NCI-H510A treated with DMSO at 0.1 percent for 48 hours (cell line): Measurements from ENCODE around the gene AP1S3.
"Not testable (repeated sequence)": the region's sequence is repeated elsewhere in the genome, so short reads cannot be mapped to it uniquely, and the experiment has no call there.

Experiments
- DNase-seq: peaks from one replicate; lab custom pipeline; 2025; lab: John Stamatoyannopoulos, UW

The AP1S3 gene

DNA sequence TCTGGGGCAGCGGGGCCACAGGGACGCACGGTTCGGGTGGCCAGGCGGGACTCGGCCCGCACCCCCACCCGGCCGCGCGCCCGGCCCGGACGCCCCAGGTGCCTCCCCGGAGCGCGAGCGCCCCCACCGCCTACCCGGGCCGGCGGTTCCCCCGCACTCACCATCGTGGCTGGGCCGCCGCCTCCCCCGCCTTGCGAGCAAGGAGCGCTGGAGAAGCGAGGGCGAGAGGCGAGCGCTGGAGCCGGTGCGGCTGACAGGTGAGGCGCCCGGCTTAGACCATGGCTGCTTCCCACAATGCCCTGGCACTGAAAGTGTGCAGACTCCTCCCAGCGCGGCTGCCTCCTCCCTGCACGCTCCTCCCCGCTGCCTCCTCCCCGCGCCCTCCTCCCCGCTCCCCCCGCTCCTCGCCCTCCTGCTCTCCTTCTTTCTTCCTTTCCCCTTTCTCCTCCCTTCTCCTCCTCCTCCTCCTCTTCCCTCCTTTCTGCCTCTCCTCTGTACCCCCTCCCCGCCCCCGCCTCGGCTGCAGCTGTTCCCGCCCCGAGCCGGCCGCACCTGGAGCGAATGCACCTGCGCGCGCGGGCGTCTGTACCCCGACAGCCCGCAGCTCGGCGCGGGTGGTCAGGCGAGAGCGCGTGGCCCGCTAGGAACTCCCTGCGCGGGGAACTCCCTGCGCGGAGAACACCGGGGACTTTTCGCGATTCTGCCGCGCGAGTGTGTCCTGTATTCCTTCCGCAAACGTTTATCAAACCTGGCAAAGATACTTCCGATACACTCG, at the start of gene AP1S3:
TSS of gene AP1S3 (minus strand) at position 296 of the 775 bp plus-strand sequence. CDS start at position 164, 132 bp downstream.
- peak; percentile 92 for DNase-seq

DNA sequence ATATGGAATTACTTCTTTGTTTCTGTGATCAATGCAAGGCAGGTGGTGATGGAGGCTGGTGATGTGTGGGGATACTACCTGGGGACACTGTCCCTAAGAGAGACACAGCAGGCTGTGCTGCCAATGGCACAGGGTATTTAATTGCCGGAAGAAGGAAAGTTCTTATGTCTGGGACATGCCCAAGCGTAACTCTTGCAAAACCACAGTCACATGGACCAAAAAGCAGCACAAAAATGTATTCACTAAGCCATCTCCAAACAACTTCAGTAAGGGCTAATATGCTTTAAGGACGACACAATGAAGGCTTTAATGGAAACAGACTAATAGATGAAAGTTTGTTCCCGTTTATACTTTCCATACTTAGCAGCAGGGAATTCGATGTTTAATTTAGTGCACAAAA, 49.7 kb upstream of the AP1S3 start:
- no peak for DNase-seq

DNA sequence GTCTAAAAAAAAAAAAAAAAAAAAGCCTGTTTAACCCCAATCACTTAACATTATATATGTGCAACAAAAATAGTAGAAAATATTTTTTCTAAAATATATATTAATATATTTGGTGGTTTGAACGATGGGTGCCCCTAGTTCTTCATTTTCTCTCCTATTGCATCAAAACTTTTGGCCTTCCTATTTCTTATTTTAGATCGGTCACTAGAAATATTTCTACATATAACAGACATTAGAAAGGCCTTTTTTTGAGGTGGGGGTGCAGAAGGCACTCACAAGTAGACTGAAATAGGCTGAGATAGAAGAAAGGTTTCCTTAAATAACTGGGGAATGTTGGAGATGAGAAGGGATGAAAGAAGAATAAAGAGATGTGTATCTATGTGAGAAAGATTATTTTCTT, 49.3 kb upstream of the AP1S3 start:
- DNase-seq: no peak

- DNase-seq: no peak
Observed at GRCh38 chr2:223884399-223884798, 47.0 kb upstream of the AP1S3 start.

DNA sequence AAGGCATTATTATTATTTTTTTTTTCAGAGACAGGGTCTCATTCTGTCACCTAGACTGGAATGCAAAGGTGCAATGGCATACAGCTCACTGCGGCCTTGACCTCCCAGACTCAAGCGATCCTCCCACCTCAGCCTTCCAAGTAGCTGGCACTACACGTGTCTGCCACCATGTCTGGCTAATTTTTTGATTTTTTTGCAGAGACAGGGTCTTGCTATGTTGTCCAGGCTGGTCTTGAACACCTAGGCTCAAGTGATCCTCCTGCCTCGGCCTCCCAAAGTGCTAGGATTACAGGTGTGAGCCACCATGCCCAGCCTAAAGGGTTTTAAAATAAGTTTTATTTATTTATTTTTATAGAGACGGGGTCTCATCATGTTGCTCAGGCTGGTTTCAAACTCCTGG, 45.3 kb upstream of the AP1S3 start:
- no peak for DNase-seq

- DNase-seq: no peak
Observed at GRCh38 chr2:223880796-223881195, 43.4 kb upstream of the AP1S3 start.

DNA sequence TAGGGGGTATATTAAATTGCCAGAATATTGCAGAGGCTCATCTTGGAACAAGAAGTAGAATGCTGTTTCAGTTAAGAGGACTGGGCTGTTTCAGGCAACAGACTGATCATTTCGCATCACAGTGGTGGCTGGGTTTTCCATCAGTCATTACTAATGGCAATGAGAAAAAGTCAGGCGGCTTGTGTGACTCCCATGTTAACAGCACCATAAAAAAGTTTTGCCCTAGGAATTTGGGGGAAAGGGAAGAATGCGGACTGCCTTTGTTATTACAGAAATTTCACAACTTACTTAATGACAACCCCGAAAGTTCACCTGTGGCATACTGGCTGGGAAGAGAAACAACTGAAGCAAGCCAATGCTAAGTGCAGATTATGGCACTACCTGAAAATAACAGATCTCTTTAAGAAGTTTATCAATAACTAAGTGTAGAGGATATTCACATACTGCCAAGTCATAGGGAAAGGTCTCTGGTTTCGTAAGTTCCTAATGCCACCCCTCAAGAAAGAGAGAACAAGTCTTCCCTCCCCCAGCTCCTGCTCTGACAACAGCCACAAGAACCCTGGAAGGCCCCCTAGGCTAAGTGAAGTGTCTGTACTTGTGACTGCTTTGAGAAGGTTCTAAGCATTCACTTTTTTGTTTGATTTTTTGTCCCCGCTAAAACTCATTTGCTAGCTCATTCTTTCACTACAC, 40.5 kb upstream of the AP1S3 start:
- DNase-seq: no peak

DNA sequence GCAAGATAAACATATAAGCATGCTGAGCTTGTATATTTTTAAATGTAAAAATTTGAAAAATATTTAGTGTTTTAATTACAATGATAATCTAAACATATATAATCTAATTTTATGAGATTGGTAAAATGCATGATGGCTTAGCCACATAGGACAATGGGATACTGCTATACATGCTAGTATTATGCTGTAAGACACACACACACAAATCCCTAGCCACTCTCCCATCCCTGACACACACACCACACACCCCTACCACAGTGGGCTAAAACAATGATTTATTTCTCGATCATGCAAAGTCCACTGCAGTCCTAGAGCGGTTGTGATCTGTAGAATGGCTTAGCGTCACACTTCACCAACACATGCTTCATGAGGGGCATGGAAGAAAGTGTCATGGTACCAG, 36.3 kb upstream of the AP1S3 start:
- DNase-seq: no peak

DNA sequence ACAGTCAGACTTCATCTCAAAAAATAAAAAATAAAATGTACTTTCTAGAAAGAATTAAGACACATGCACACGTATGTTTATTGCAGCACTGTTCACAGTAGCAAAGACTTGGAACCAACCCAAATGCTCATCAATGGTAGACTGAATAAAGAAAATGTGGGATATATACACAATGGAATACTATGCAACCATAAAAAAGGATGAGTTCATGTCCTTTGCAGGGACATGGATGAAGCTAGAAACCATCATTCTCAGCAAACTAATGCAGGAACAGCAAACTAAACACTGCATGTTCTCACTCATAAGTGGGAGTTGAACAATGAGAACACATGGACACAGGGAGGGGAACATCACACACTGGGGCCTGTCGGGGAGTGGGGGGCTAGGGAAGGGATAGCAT, 35.4 kb upstream of the AP1S3 start:
- not testable (repeated sequence) for DNase-seq

DNA sequence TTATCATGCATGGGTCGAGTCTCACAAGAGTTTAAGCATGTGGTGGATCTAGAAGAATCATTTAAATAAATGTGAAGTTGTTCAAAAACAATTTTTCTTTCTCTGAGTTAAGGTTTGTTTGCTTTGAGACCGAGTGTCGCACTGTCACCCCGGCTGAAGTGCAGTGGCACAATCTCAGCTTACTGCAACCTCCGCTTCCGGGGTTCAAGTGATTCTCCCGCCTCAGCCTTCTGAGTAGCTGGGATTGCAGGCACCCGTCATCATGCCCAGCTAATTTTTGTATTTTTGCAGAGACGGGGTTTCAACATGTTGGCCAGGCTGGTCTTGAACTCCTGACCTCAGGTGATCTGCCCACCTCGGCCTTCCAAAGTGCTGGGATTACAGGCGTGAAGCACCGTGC, 34.3 kb upstream of the AP1S3 start:
- not testable (repeated sequence) for DNase-seq

DNA sequence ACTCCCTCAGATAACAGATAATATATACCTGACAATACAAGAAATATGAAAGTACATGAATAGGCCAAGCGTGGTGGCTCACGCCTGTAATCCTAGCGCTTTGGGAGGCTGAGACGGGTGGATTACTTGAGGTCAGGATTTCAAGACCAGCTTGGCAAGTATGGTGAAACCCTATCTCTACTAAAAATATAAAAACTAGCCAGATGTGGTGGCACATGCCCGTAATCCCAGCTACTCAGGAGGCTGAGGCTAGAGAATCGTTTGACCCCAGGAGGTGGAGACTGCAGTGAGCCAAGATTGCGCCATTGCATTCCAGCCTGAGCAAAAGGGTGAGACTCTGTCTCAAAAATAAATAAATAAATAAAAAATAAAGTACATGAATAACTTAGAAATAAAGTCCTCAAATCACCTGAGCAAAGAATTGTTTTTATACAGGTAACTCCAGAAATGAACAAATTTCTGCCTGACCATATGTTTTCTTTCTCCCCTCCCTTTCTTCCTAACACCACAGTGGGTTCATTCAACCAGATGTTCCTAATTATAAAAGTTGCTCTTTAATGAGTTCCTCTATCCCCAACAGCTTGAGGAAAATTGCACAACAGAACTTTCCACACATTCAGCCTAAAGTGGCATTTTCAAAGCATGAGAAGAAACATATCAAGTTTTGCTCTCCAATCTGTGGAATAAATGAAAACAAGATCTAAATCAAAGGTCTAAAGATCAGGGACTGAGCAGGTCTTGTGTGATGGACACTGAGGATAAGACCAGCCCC, 33.6 kb upstream of the AP1S3 start:
- DNase-seq: no peak

DNA sequence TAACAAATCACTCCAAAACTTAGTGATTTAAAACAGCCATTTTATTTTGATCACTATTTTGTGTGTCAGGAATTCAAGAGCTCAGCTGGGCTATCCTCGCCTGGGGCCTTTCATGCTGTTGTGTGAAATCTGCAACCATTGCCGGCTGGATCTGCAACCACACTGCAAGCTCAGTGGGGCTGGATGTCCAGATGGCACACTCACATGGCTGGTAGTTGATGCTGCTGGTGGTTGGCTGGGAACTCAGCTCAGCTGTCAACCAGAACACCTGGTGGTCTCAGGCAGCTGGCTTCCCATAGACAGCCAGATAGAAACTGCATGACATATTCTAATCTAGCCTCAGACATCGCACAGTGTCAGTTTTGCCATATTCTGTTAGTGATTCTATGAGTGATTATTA, 30.6 kb upstream of the AP1S3 start:
- no peak for DNase-seq

DNA sequence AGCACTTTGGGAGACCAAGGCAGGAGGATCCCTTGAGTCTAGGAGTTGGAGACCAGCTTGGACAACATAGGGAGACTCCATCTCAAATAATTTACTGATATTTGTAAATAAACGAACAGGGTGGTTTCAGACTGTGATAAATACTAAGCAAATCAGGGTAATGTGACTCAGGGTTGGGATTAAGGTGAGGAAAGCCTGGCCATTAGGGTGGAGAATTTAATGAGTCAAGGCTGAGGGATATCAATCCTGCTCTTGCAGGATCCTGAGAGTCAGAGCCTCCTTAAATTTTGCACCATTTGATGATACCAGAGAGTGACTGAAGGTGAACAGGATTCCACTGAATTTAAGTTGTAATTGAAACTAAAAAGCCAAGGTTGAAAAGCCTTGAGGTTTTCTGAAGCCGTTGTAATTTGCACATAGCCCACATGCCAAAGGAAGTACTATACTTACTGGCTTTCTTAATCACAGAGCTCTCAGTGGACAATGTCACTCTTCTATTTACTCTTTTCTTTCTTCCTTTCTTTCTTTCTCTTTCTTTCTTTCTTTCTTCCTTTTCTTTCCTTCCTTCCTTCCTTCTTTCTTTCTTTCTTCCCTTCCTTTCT, 28.6 kb upstream of the AP1S3 start:
- no peak for DNase-seq

DNA sequence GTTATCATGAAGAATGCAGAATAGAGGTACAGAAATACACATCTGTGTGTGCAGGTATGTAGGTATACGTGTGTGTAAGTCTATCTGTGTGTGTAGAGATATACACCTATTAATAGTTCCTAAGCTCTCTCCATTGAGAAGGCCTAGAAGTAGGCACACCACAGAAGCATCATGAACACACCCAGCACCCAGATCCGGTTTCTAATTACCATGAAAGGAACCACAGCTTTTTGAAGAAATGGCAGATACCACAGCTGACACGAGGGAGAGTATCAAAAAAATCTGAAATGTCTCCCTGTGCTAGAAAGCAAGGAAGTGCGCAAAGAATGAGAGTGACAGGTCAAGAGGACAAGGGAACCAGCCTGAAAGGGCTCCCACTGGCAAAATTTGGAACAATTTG, 27.7 kb upstream of the AP1S3 start:
- no peak for DNase-seq

- no peak for DNase-seq
Observed at GRCh38 chr2:223863491-223863890, 26.1 kb upstream of the AP1S3 start.

- DNase-seq: no peak
Observed at GRCh38 chr2:223860809-223861738, 23.7 kb upstream of the AP1S3 start.

- DNase-seq: no peak
Observed at GRCh38 chr2:223859070-223859469, 21.7 kb upstream of the AP1S3 start.

GRCh38 chr2:223856584-223856983, 19.2 kb upstream of the AP1S3 start:
- no peak for DNase-seq

DNA sequence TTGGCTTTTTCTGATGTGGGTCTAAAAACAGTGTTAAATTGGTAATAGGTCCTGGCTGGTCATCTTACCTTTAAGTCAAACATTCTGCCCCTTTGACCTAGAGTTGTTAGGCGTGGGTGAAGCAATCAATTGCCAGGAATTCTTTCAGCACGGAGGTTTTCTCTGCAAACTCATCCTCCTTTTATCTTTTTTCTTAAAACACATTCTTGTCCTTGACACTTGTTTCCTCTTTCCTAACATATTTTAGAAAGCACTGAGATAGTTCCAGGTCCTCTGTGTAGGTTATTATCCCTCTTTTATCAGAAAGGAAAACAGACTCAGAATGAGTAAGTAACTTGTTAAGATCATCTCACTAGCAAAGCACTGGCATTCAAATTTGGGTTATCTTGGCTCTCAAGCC, 18.6 kb upstream of the AP1S3 start:
- DNase-seq: no peak

- DNase-seq: no peak
Observed at GRCh38 chr2:223855426-223855825, 18.0 kb upstream of the AP1S3 start.

GRCh38 chr2:223854741-223855140, 17.4 kb upstream of the AP1S3 start:
- DNase-seq: no peak
